Natural killer cell treated with Interleukin-12 subunit alpha and Interleukin-12 subunit beta and Interleukin-15 and Interleukin-18, amount 100 ng/mL, for 72 hours (primary cell): ENCODE measurements around the gene ROBO1. TPM values are rescaled to one million over a fixed set of nuclear protein-coding genes. Genes with fewer than 3 reads are reported as not detected.
"Not testable (repeated sequence)": the region's sequence is repeated elsewhere in the genome, so short reads cannot be mapped to it uniquely, and the experiment has no call there.

Experiments used
- ATAC-seq, 2 donors: fragments of 150-1000 bp; cut with Tn5 transposase in 1 of 2; sonication (Bioruptor Pico), chemical (Tn5 transposase) in 1 of 2; 2 replicates each; pipeline ENCODE4 v1.10.0; 2021
- DNase-seq: peaks from one replicate; pipeline ENCODE4 v3.0.0; 2022; ENCODE audit warnings: low spot score
- H3K27ac Mint-ChIP-seq, 2 donors: 1 replicate in 1 of 2; 2 replicates in 1 of 2; pipeline ENCODE4 v1.8.0; 2022; ENCODE audit warnings: mixed read lengths in 2 of 2, mild to moderate bottlenecking in 1 of 2, moderate library complexity in 1 of 2
- H3K27me3 Mint-ChIP-seq, 2 donors: 1 replicate in 1 of 2; 2 replicates in 1 of 2; pipeline ENCODE4 v1.8.0; 2022; ENCODE audit warnings: mixed read lengths in 2 of 2
- H3K36me3 Mint-ChIP-seq: one replicate; pipeline ENCODE4 v1.8.0; 2022; ENCODE audit warnings: mixed read lengths
- H3K4me1 Mint-ChIP-seq, 2 donors: 1 replicate in 1 of 2; 2 replicates in 1 of 2; pipeline ENCODE4 v1.8.0; 2022; ENCODE audit warnings: low read depth in 2 of 2, mixed read lengths in 2 of 2, mild to moderate bottlenecking in 1 of 2
- H3K4me3 Mint-ChIP-seq: one replicate; pipeline ENCODE4 v1.8.0; 2022; ENCODE audit warnings: mixed read lengths
- H3K9me3 Mint-ChIP-seq: 2 replicates; pipeline ENCODE4 v1.8.0; 2022; ENCODE audit warnings: mixed read lengths
- total RNA-seq, 2 donors: library from RNA; stranded (reverse); gene quantifications; one replicate each; pipeline ENCODE4 v1.2.3, GENCODE V29; 2022

The ROBO1 gene
- total RNA-seq, 2 donors from 2014 or later, result 0.05 TPM; not detected in 1

DNA sequence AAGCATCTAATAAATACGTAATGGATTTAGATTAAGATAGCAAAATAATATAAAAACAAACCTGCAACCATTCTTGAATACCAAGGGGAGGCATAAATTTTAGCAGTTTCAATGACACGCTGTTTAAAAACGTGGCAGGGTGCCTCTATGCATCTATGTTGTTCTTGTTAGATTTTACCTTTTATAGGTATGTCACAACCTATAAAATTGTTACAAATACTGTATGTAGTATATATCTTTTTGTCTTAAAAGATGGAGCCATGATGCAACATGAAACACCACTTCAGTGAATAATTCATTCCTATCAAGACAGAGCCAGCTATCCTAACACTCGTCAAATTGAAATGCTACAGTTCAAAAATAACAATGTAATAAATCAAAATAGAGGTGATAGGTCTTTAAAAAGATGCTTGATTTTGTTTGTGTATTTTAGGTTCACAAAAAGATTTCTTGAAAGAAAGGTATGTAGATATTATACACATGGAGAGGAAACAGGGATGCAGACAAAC is 1059.2 kb downstream of the ROBO1 start:
- no peak overlapping the region for H3K4me3 Mint-ChIP-seq
- H3K36me3 Mint-ChIP-seq, result no peaks in the 10 kb centered on the region
- peaks cover 13% of the 10 kb centered on the region for H3K9me3 Mint-ChIP-seq
- H3K27ac Mint-ChIP-seq, result no peak overlapping the region
- DNase-seq (no peak), ATAC-seq (no peak)
- H3K4me1 Mint-ChIP-seq, result no peaks in the 10 kb centered on the region
- H3K27me3 Mint-ChIP-seq, result no peaks in the 10 kb centered on the region

DNA sequence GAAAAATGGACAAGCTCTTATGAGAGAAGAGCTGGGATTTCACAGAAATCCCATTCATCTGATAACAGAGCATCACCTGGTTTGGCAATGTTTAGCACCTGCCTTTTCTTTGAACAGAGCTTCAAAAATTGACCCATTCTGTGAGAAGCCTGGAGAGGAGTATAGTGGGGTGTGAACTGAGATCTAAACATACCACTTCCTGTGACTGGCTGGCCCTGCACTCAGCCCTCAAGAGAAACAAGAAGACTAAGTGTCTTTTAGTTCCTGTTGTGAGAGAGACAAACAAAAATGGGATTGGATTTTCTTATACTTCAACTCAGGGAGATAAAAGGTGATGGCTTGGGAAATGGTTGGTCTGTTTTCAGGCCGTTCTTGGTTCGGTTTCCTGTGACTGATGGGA is 1060.2 kb downstream of the ROBO1 start:
- ATAC-seq (no peak), DNase-seq (no peak)
- Mint-ChIP-seq H3K4me1 (no peaks in the 10 kb centered on the region), H3K27ac (no peak overlapping the region), H3K4me3 (no peak overlapping the region), H3K36me3 (no peaks in the 10 kb centered on the region), H3K9me3 (peaks cover 13% of the 10 kb centered on the region), H3K27me3 (no peaks in the 10 kb centered on the region)

DNA sequence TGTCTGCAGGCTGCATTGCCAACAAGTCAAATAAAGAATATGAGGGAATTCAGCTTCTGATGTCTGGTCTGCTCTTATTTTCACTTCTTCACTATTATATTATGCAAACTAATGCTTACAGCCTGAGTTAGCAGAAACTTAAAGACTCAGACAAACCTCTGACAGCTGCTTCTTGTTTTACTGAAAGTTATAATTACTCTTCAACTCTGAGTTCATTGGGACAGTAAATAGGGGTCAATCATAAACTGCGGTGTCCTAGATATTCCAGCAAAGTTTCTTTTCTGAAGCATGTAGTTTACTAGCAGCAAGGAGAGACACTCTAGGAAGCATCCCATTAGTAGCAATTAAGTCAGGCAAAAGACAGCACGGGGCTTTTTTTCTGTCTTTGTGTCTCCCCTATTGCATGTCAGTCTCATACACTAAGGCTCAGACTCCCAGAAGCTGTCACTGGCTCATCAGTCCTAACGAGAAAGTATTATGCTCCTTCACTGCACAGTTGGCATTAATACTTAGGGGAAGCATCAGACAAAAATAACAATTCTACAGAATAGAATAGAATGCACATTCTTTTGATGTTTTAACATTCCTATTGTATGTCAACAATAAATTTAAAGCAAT is 1060.8 kb downstream of the ROBO1 start:
- Mint-ChIP-seq H3K9me3 (peaks cover 13% of the 10 kb centered on the region), H3K27ac (no peak overlapping the region), H3K27me3 (no peaks in the 10 kb centered on the region), H3K4me3 (no peak overlapping the region), H3K36me3 (no peaks in the 10 kb centered on the region), H3K4me1 (no peaks in the 10 kb centered on the region)
- no peak for DNase-seq
- no peak for ATAC-seq

- Mint-ChIP-seq H3K27me3 (no peaks in the 10 kb centered on the region), H3K4me1 (no peaks in the 10 kb centered on the region), H3K4me3 (no peak overlapping the region), H3K36me3 (no peaks in the 10 kb centered on the region), H3K27ac (no peak overlapping the region), H3K9me3 (peaks cover 15% of the 10 kb centered on the region)
- no peak for ATAC-seq
- no peak for DNase-seq
These were observed 1063.9 kb downstream of the ROBO1 start for GRCh38 chr3:78703944-78704343.

DNA sequence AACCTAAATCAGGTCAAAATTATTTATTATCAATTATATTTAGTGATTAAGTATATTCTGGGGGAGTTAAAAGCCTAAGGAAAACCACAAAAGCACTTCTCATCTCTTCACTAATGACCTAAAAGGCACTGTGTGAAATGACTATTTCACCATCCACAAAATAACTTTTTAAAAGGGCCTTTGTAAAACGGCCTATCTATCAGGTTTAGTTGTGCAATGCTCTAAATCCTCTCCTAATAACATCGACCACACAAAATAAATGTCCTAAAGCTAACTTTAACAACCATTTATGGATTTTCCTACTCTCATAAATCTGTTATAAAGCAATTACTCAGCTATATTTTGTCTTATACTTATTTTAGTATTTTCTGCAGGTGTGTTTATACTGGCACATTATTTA is 1066.3 kb downstream of the ROBO1 start:
- H3K9me3 Mint-ChIP-seq, result peaks cover 11% of the 10 kb centered on the region
- no peak for ATAC-seq
- H3K4me1 Mint-ChIP-seq, result no peaks in the 10 kb centered on the region
- no peak for DNase-seq
- no peak overlapping the region for H3K27ac Mint-ChIP-seq
- no peaks in the 10 kb centered on the region for H3K36me3 Mint-ChIP-seq
- H3K27me3 Mint-ChIP-seq, result no peaks in the 10 kb centered on the region
- no peak overlapping the region for H3K4me3 Mint-ChIP-seq

GRCh38 chr3:78698431-78698830 is 1069.4 kb downstream of the ROBO1 start:
- Mint-ChIP-seq H3K4me1 (no peaks in the 10 kb centered on the region), H3K4me3 (no peak overlapping the region), H3K27ac (no peak overlapping the region), H3K36me3 (no peaks in the 10 kb centered on the region), H3K9me3 (peaks cover 5% of the 10 kb centered on the region), H3K27me3 (no peaks in the 10 kb centered on the region)
- no peak for DNase-seq
- ATAC-seq, result no peak

- no peaks in the 10 kb centered on the region for H3K36me3 Mint-ChIP-seq
- H3K27me3 Mint-ChIP-seq, result no peaks in the 10 kb centered on the region
- peaks cover 8% of the 10 kb centered on the region for H3K9me3 Mint-ChIP-seq
- no peaks in the 10 kb centered on the region for H3K4me1 Mint-ChIP-seq
- no peak overlapping the region for H3K27ac Mint-ChIP-seq
- H3K4me3 Mint-ChIP-seq, result no peak overlapping the region
- ATAC-seq, result no peak
- no peak for DNase-seq
These were observed 1070.4 kb downstream of the ROBO1 start for GRCh38 chr3:78697426-78697825.

GRCh38 chr3:78690766-78691165 is 1077.0 kb downstream of the ROBO1 start:
- Mint-ChIP-seq H3K4me3 (no peak overlapping the region), H3K36me3 (no peaks in the 10 kb centered on the region), H3K27ac (no peak overlapping the region), H3K4me1 (no peaks in the 10 kb centered on the region), H3K27me3 (no peaks in the 10 kb centered on the region), H3K9me3 (peaks cover 3% of the 10 kb centered on the region)
- ATAC-seq (no peak), DNase-seq (no peak)

- H3K4me1 Mint-ChIP-seq, result no peaks in the 10 kb centered on the region
- no peaks in the 10 kb centered on the region for H3K27me3 Mint-ChIP-seq
- peaks cover 5% of the 10 kb centered on the region for H3K9me3 Mint-ChIP-seq
- H3K36me3 Mint-ChIP-seq, result no peaks in the 10 kb centered on the region
- no peak for ATAC-seq
- H3K4me3 Mint-ChIP-seq, result no peak overlapping the region
- H3K27ac Mint-ChIP-seq, result no peak overlapping the region
- DNase-seq, result no peak
These were observed 1078.4 kb downstream of the ROBO1 start for GRCh38 chr3:78689378-78689777.

DNA sequence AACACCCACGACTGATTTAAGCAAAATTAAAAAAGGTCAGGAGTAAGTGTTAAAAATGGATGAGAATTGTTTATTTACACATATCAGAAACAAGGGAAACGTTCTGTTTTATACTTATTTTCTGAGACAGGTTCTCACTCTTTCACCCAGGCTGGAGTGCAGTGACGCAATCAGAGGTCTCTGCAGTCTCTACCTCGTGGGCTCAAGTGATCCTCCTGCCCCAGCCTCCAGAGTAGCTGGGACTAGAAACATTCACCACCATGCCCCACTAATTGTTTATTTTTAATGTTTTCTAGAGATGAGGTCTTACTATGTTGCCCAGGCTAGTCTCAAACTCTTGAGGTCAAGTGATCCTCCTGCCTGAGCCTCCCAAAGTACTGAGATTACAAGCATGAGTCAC is 1080.3 kb downstream of the ROBO1 start:
- ATAC-seq (no peak), DNase-seq (no peak)
- Mint-ChIP-seq H3K4me3 (no peak overlapping the region), H3K27ac (no peak overlapping the region), H3K4me1 (no peaks in the 10 kb centered on the region), H3K36me3 (no peaks in the 10 kb centered on the region), H3K27me3 (no peaks in the 10 kb centered on the region), H3K9me3 (peaks cover 3% of the 10 kb centered on the region)

GRCh38 chr3:78683284-78683683 is 1084.5 kb downstream of the ROBO1 start:
- Mint-ChIP-seq H3K27me3 (no peaks in the 10 kb centered on the region), H3K36me3 (no peaks in the 10 kb centered on the region), H3K9me3 (peaks cover 3% of the 10 kb centered on the region), H3K4me3 (no peak overlapping the region), H3K27ac (no peak overlapping the region), H3K4me1 (no peaks in the 10 kb centered on the region)
- DNase-seq (no peak), ATAC-seq (no peak)

GRCh38 chr3:78675119-78675805 is 1092.5 kb downstream of the ROBO1 start:
- H3K27ac Mint-ChIP-seq, H3K4me3 Mint-ChIP-seq, DNase-seq, H3K9me3 Mint-ChIP-seq, H3K27me3 Mint-ChIP-seq, ATAC-seq, H3K4me1 Mint-ChIP-seq, H3K36me3 Mint-ChIP-seq: not testable (repeated sequence)

DNA sequence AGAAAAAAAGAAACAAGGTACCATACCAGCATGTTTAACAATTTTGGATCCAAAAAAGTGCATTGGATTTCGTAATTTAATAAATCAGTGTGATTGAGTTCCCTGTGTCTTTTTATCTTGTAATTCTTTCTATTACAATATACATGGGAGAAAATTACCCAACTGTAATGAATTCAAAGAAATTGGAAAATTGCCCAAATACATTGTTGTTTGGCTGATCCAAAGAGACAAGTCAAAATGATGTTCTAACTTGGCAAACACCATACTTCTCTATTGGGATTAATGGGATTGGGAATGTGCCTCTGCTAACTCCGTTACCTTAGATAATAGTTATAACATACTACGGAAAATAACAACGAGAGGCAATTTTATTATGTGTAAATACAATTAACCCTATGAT is 1097.1 kb downstream of the ROBO1 start:
- Mint-ChIP-seq H3K27ac (no peak overlapping the region), H3K4me3 (no peak overlapping the region), H3K36me3 (no peaks in the 10 kb centered on the region), H3K27me3 (no peaks in the 10 kb centered on the region), H3K4me1 (no peaks in the 10 kb centered on the region), H3K9me3 (no peaks in the 10 kb centered on the region)
- ATAC-seq (no peak), DNase-seq (no peak)

DNA sequence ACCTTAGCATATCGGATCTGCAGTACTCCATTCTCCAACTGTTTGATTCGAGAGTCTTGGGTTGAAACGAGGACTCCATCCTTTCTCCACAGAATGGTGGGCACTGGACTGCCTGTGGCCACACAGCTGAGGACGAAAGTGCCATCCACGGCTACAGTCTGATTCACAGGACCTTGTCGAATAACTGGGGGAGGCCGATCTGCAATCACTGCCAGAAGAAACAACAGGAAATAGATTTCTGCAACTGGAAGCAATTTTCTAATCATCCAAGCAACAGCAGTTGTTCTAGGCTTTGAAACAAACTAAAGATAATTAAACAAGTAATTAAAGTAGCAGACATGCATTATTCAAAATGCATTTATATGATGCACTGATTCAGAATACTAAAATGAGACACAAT is 1097.7 kb downstream of the ROBO1 start:
- Mint-ChIP-seq H3K4me1 (no peaks in the 10 kb centered on the region), H3K27ac (no peak overlapping the region), H3K27me3 (no peaks in the 10 kb centered on the region), H3K9me3 (no peaks in the 10 kb centered on the region), H3K36me3 (no peaks in the 10 kb centered on the region), H3K4me3 (no peak overlapping the region)
- no peak for ATAC-seq
- no peak for DNase-seq

- no peak for DNase-seq
- no peaks in the 10 kb centered on the region for H3K4me1 Mint-ChIP-seq
- no peaks in the 10 kb centered on the region for H3K27me3 Mint-ChIP-seq
- no peak overlapping the region for H3K4me3 Mint-ChIP-seq
- no peak for ATAC-seq
- H3K9me3 Mint-ChIP-seq, result no peaks in the 10 kb centered on the region
- H3K27ac Mint-ChIP-seq, result no peak overlapping the region
- no peaks in the 10 kb centered on the region for H3K36me3 Mint-ChIP-seq
These were observed 1099.5 kb downstream of the ROBO1 start for GRCh38 chr3:78668302-78668701.
